B cell (primary cell): ENCODE measurements around the gene SLC8A3. TPM values are rescaled to one million over a fixed set of nuclear protein-coding genes. Genes with fewer than 3 reads are reported as not detected.

Experiments
- ATAC-seq: fragments of 200-7000 bp; cut with Tn5 transposase; one replicate; pipeline ENCODE4 v1.10.0; 2021; ENCODE audit warnings: low read depth, mild to moderate bottlenecking, moderate number of reproducible peaks, moderate library complexity
- CTCF ChIA-PET: fragments of 350-600 bp; sonication (Branson Sonifier 250); formaldehyde crosslinking; loops from one replicate; lab custom pipeline; 2021; ENCODE audit warnings: antibody characterized with exemption, inconsistent platforms; lab: Charles Lee
- POLR2A ChIA-PET: fragments of 350-600 bp; sonication (Branson Sonifier 250); formaldehyde crosslinking; loops from one replicate; lab custom pipeline; 2021; ENCODE audit warnings: antibody characterized with exemption; lab: Charles Lee
- DNase-seq: peaks from one replicate; pipeline ENCODE4 v3.0.0; 2013
- H2AFZ ChIP-seq: 2 replicates; pipeline ENCODE4 v1.6.1; 2012; ENCODE audit warnings: mild to moderate bottlenecking, low read depth, low read length; ENCODE audit not compliant: insufficient read depth, poor library complexity, severe bottlenecking
- H3K27ac ChIP-seq, 2 donors: 1 replicate in 1 of 2; 2 replicates in 1 of 2; pipeline ENCODE4 v1.5.1; 2012 to 2013; ENCODE audit warnings: low read length in 2 of 2, mild to moderate bottlenecking in 2 of 2, moderate library complexity in 1 of 2
- H3K27me3 ChIP-seq, 4 experiments: fragments of 200-600 bp in 1 of 4; sonication (generic) in 1 of 4; replicated peaks in 1 of 4; 1 replicate in 2 of 4; 2 replicates in 2 of 4; pipeline versions ENCODE4 v1.6.1 to v1.7.0; 2013 to 2016; ENCODE audit warnings: low read length in 3 of 4, mild to moderate bottlenecking in 2 of 4, mixed read lengths in 1 of 4, moderate library complexity in 1 of 4; ENCODE audit not compliant: insufficient read depth in 4 of 4, control insufficient read depth in 3 of 4; ENCODE audit errors: control extremely low read depth in 1 of 4
- H3K36me3 ChIP-seq, 2 experiments: replicated peaks in 1 of 2; 1 replicate in 1 of 2; 2 replicates in 1 of 2; pipeline versions ENCODE4 v1.6.1 to v1.7.1; 2013; ENCODE audit warnings: low read length in 1 of 2; ENCODE audit not compliant: insufficient read depth in 2 of 2, control insufficient read depth in 1 of 2; ENCODE audit errors: control extremely low read depth in 1 of 2, extremely low read depth in 1 of 2
- H3K4me1 ChIP-seq, 2 donors: fragments of 200-600 bp in 1 of 2; sonication (generic) in 1 of 2; 1 replicate in 1 of 2; 2 replicates in 1 of 2; pipeline versions ENCODE4 v1.5.1 to v1.6.1; 2013 to 2017; ENCODE audit warnings: low read length in 2 of 2; ENCODE audit not compliant: control insufficient read depth in 2 of 2, insufficient read depth in 2 of 2
- H3K4me2 ChIP-seq: replicated peaks from 2 replicates; pipeline ENCODE3; 2012; ENCODE audit warnings: mild to moderate bottlenecking, low read depth, low read length; ENCODE audit not compliant: poor library complexity, severe bottlenecking
- H3K4me3 ChIP-seq, 5 experiments: fragments of 200-600 bp in 1 of 5; sonication (generic) in 1 of 5; 1 replicate in 3 of 5; 2 replicates in 2 of 5; pipeline versions ENCODE4 v1.5.1 to v1.7.0; 2011 to 2016; ENCODE audit warnings: low read length in 4 of 5, mild to moderate bottlenecking in 4 of 5, low read depth in 2 of 5, control low read depth in 1 of 5, moderate library complexity in 1 of 5; ENCODE audit not compliant: insufficient read depth in 1 of 5; ENCODE audit errors: control extremely low read depth in 1 of 5, extremely low read depth in 1 of 5
- H3K79me2 ChIP-seq: fragments of 200-600 bp; sonication (generic); one replicate; pipeline ENCODE4 v1.6.0; 2016; ENCODE audit warnings: low read length; ENCODE audit not compliant: control insufficient read depth, insufficient read depth
- H3K9ac ChIP-seq: fragments of 200-600 bp; sonication (generic); 2 replicates; pipeline ENCODE4 v1.6.1; 2017; ENCODE audit warnings: mild to moderate bottlenecking, low read length, moderate library complexity
- H3K9me3 ChIP-seq, 3 donors: one replicate each; pipeline versions ENCODE4 v1.6.1 to v1.7.1; 2013; ENCODE audit warnings: low read length in 2 of 3; ENCODE audit not compliant: control insufficient read depth in 2 of 3, insufficient read depth in 1 of 3; ENCODE audit errors: control extremely low read depth in 1 of 3
- H4K20me1 ChIP-seq: 2 replicates; pipeline ENCODE4 v1.6.0; 2012; ENCODE audit warnings: mild to moderate bottlenecking, low read length; ENCODE audit not compliant: insufficient read depth, control insufficient read depth, poor library complexity, severe bottlenecking
- H3K27ac Mint-ChIP-seq: one replicate; pipeline ENCODE4 v1.8.0; 2021; ENCODE audit warnings: mixed read lengths
- H3K27me3 Mint-ChIP-seq: one replicate; pipeline ENCODE4 v1.8.0; 2021; ENCODE audit warnings: mixed read lengths
- H3K4me1 Mint-ChIP-seq: one replicate; pipeline ENCODE4 v1.8.0; 2021; ENCODE audit warnings: mixed read lengths
- H3K4me3 Mint-ChIP-seq: one replicate; pipeline ENCODE4 v1.8.0; 2021; ENCODE audit warnings: mixed read lengths
- H3K9me3 Mint-ChIP-seq: one replicate; pipeline ENCODE4 v1.8.0; 2022; ENCODE audit warnings: mixed read lengths; ENCODE audit not compliant: insufficient read depth
- CTCF ChIP-seq: fragments of 200-600 bp; IDR thresholded peaks from one replicate; pipeline ENCODE4 v1.8.0; 2022; ENCODE audit warnings: antibody characterized with exemption, mild to moderate bottlenecking
- EZH2 ChIP-seq: IDR thresholded peaks from 2 replicates; pipeline ENCODE4 v1.6.1; 2012; ENCODE audit warnings: borderline replicate concordance, low read depth, mild to moderate bottlenecking, moderate library complexity, low read length; ENCODE audit not compliant: insufficient read depth, poor library complexity, severe bottlenecking
- WGBS: methylation state at CpG from one replicate; pipeline ENCODE4 v1.1.5; 2013; ENCODE audit warnings: missing lambda C conversion rate; ENCODE audit not compliant: insufficient coverage; 5-methylcytosine and 5-hydroxymethylcytosine counted together
- intact Hi-C: fragments of 100-400 bp; cut with micrococcal nuclease; formaldehyde crosslinking; loops from one replicate; pipeline ENCODE4 v1.10.0; 2022
- polyA plus RNA-seq: library from polyadenylated mRNA; depleted of rRNA; stranded (reverse); fragments of >200 nt; gene quantifications from 2 replicates; pipeline ENCODE4 v1.2.3, GENCODE V29; 2012
- total RNA-seq, 2 donors: library from RNA; stranded (reverse); fragments of 120-200 nt in 1 of 2; gene quantifications; 1 replicate in 1 of 2; 2 replicates in 1 of 2; pipeline versions ENCODE4 v1.2.3 to v1.2.4, GENCODE V29; 2013 to 2022

SLC8A3 gene
- total and polyA plus RNA-seq, 2 donors (not counting 1 experiment from before 2014, with no cell fraction given), result 0.07 to 0.09 TPM

GRCh38 chr14:70149596-70150165, 39.1 kb downstream of the SLC8A3 start:
- H3K27me3 ChIP-seq, result peaks cover 0 to 3% (median 0%) of the 10 kb centered on the region in 4 experiments
- ChIA-PET CTCF (no interaction called here), POLR2A (no interaction called here)
- H3K9ac ChIP-seq, result no peak overlapping the region
- H3K27ac ChIP-seq, result no peak overlapping the region
- WGBS, result 96% methylated on average over 2 of the region's 4 CpGs
- TF ChIP-seq EZH2, result no peak
- TF ChIP-seq CTCF, result no peak
- H3K4me1 Mint-ChIP-seq, result peaks cover 1% of the 10 kb centered on the region
- H3K4me3 ChIP-seq, result no peak overlapping the region
- DNase-seq (no peak), ATAC-seq (no peak)
- H4K20me1 ChIP-seq, result no peaks in the 10 kb centered on the region
- H3K4me3 Mint-ChIP-seq, result no peak overlapping the region
- H3K36me3 ChIP-seq, result no peaks in the 10 kb centered on the region
- no peak overlapping the region for H3K4me2 ChIP-seq
- H3K9me3 Mint-ChIP-seq, result no peaks in the 10 kb centered on the region
- intact Hi-C loops, result no loop called here
- no peaks in the 10 kb centered on the region for H3K9me3 ChIP-seq
- H2AFZ ChIP-seq, result no peak overlapping the region
- H3K4me1 ChIP-seq, result no peaks in the 10 kb centered on the region
- peaks cover 11% of the 10 kb centered on the region for H3K27me3 Mint-ChIP-seq
- H3K79me2 ChIP-seq, result no peaks in the 10 kb centered on the region
- no peak overlapping the region for H3K27ac Mint-ChIP-seq

GRCh38 chr14:70148911-70149595, 39.7 kb downstream of the SLC8A3 start:
- H3K9ac ChIP-seq, result no peak overlapping the region
- no peak overlapping the region for H3K4me2 ChIP-seq
- H3K36me3 ChIP-seq, result no peaks in the 10 kb centered on the region
- CTCF ChIA-PET, result no interaction called here
- POLR2A ChIA-PET, result no interaction called here
- H3K79me2 ChIP-seq, result no peaks in the 10 kb centered on the region
- no peaks in the 10 kb centered on the region for H3K9me3 Mint-ChIP-seq
- H3K27ac Mint-ChIP-seq, result no peak overlapping the region
- peaks cover 0 to 3% (median 0%) of the 10 kb centered on the region in 4 experiments for H3K27me3 ChIP-seq
- no peak overlapping the region for H3K4me3 ChIP-seq
- DNase-seq (no peak), ATAC-seq (no peak)
- intact Hi-C loops, result no loop called here
- H3K27me3 Mint-ChIP-seq, result peaks cover 11% of the 10 kb centered on the region
- no peaks in the 10 kb centered on the region for H3K4me1 ChIP-seq
- no peaks in the 10 kb centered on the region for H3K9me3 ChIP-seq
- peaks cover 1% of the 10 kb centered on the region for H3K4me1 Mint-ChIP-seq
- WGBS, result 44% methylated on average over 3 of the region's 3 CpGs
- TF ChIP-seq EZH2 (no peak), CTCF (no peak)
- H2AFZ ChIP-seq, result no peak overlapping the region
- H3K27ac ChIP-seq, result no peak overlapping the region
- H4K20me1 ChIP-seq, result no peaks in the 10 kb centered on the region
- H3K4me3 Mint-ChIP-seq, result no peak overlapping the region
